NK-92 (cell line): ENCODE data around the gene CYBA.

Experiments used
- DNase-seq: peaks from one replicate; lab custom pipeline; 2025; ENCODE audit not compliant: unreplicated experiment; lab: John Stamatoyannopoulos, UW

Gene CYBA

GRCh38 chr16:88647178-88648070 is 3.4 kb downstream of the CYBA start:
- DNase-seq, result no peak

- DNase-seq, result no peak
Observed at GRCh38 chr16:88646345-88647034, 4.4 kb downstream of the CYBA start.

- DNase-seq, result no peak
Observed at GRCh38 chr16:88645941-88646340, 4.9 kb downstream of the CYBA start.

GRCh38 chr16:88645455-88645854 is 5.4 kb downstream of the CYBA start:
- no peak for DNase-seq

GRCh38 chr16:88643644-88643932 is 7.3 kb downstream of the CYBA start:
- DNase-seq, result no peak

- DNase-seq, result no peak
Observed at GRCh38 chr16:88642881-88643643, 7.8 kb downstream of the CYBA start.

GRCh38 chr16:88640498-88641247 is 10.2 kb downstream of the CYBA start:
- no peak for DNase-seq

GRCh38 chr16:88640039-88640495 is 10.8 kb downstream of the CYBA start:
- no peak for DNase-seq

GRCh38 chr16:88639231-88640038 is 11.4 kb downstream of the CYBA start:
- no peak for DNase-seq

GRCh38 chr16:88638323-88639230 is 12.3 kb downstream of the CYBA start, which contains the start of gene IL17C:
TSS of gene IL17C (plus strand) at chr16:88638572. CDS start at chr16:88638642, 70 bp downstream.
- DNase-seq, result no peak

GRCh38 chr16:88636488-88637265 is 14.2 kb downstream of the CYBA start:
- DNase-seq, result no peak

- DNase-seq, result no peak
Observed at GRCh38 chr16:88635671-88636319, 15.1 kb downstream of the CYBA start.

- DNase-seq, result no peak
Observed at GRCh38 chr16:88634994-88635670, 15.7 kb downstream of the CYBA start.

- no peak for DNase-seq
Observed at GRCh38 chr16:88634141-88634993, 16.5 kb downstream of the CYBA start.

- no peak for DNase-seq
Observed at GRCh38 chr16:88633684-88634140, 17.1 kb downstream of the CYBA start.

GRCh38 chr16:88632587-88632930 is 18.3 kb downstream of the CYBA start:
- DNase-seq, result no peak
